ENCODE data around the gene NCF2.

Gene NCF2

GRCh38 chr1:183571678-183572268 is 18.5 kb downstream of the NCF2 start:
- no peak overlapping the region for H3K9ac ChIP-seq (ENCODE audit: low read length)
- no peaks in the 10 kb centered on the region for H3K9me2 ChIP-seq (replicated peaks; ENCODE audit: insufficient read depth, low read length)
- H3K4me3 ChIP-seq (ENCODE audit: insufficient read depth, low read length, poor library complexity, severe bottlenecking), result no peak overlapping the region
- no peaks in the 10 kb centered on the region for H3K79me2 ChIP-seq (ENCODE audit: insufficient read depth, low read length)
- no peak for TF ChIP-seq CTCF (IDR thresholded peaks at IDR 0.05; ENCODE audit: insufficient read depth, low read length, poor library complexity, severe bottlenecking)
- TF ChIP-seq EZH2phosphoT487 (conservative IDR thresholded peaks at IDR 0.05; ENCODE audit: low read length), result no peak
- no peaks in the 10 kb centered on the region for H3K9me3 ChIP-seq (ENCODE audit: insufficient read depth, low read length)
- H3F3A ChIP-seq (ENCODE audit: insufficient read depth), result no peaks in the 10 kb centered on the region
- H3K27ac ChIP-seq (ENCODE audit: low read depth, low read length), result no peak overlapping the region
- H4K20me1 ChIP-seq (ENCODE audit: low read depth, low read length), result no peaks in the 10 kb centered on the region
- no peaks in the 10 kb centered on the region for H3K36me3 ChIP-seq (ENCODE audit: low read length)
- no peaks in the 10 kb centered on the region for H3K27me3 ChIP-seq (ENCODE audit: low read length)
- H2AFZ ChIP-seq (ENCODE audit: low read depth, low read length, severe bottlenecking), result no peak overlapping the region
- H3K4me2 ChIP-seq (ENCODE audit: low read depth, low read length, poor library complexity, severe bottlenecking), result no peak overlapping the region

- Histone ChIP-seq H3K27me3 (ENCODE audit: low read length) (no peaks in the 10 kb centered on the region), H3K36me3 (ENCODE audit: low read length) (no peaks in the 10 kb centered on the region), H3K4me3 (ENCODE audit: insufficient read depth, low read length, poor library complexity, severe bottlenecking) (no peak overlapping the region), H4K20me1 (ENCODE audit: low read depth, low read length) (no peaks in the 10 kb centered on the region), H3K4me2 (ENCODE audit: low read depth, low read length, poor library complexity, severe bottlenecking) (no peak overlapping the region), H3K9me3 (ENCODE audit: insufficient read depth, low read length) (no peaks in the 10 kb centered on the region), H3K27ac (ENCODE audit: low read depth, low read length) (no peak overlapping the region), H2AFZ (ENCODE audit: low read depth, low read length, severe bottlenecking) (no peak overlapping the region), H3K9ac (ENCODE audit: low read length) (no peak overlapping the region), H3F3A (ENCODE audit: insufficient read depth) (no peaks in the 10 kb centered on the region), H3K9me2 (replicated peaks; ENCODE audit: insufficient read depth, low read length) (no peaks in the 10 kb centered on the region), H3K79me2 (ENCODE audit: insufficient read depth, low read length) (no peaks in the 10 kb centered on the region)
- TF ChIP-seq CTCF (IDR thresholded peaks at IDR 0.05; ENCODE audit: insufficient read depth, low read length, poor library complexity, severe bottlenecking) (no peak), EZH2phosphoT487 (conservative IDR thresholded peaks at IDR 0.05; ENCODE audit: low read length) (no peak)
Measured at GRCh38 chr1:183570451-183570850, 19.8 kb downstream of the NCF2 start.

DNA sequence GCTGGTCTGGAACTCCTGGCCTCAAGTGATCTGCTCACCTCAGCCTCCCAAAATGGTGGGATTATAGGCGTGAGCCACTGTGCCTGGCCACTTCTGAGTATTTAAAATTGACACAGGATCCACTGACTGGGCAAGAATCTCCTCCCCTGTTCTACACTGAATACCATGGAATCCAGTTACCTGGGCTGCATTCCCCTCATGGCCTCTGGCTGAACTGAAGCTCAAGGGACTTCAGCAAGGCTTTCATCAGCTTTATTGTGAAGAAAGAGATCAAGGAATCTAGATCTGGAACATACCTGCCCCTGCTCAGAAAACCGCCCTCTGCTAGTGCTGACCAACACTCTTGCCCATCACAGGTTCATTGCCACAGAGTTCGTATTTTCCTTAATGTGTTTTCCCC is 20.5 kb downstream of the NCF2 start:
- H4K20me1 ChIP-seq (ENCODE audit: low read depth, low read length), result no peaks in the 10 kb centered on the region

More for the DNA sequence above, 20.5 kb downstream of the NCF2 start:
- Histone ChIP-seq H3K4me2 (ENCODE audit: low read depth, low read length, poor library complexity, severe bottlenecking) (no peak overlapping the region), H3K27me3 (ENCODE audit: low read length) (no peaks in the 10 kb centered on the region), H3K9me3 (ENCODE audit: insufficient read depth, low read length) (no peaks in the 10 kb centered on the region), H3K79me2 (ENCODE audit: insufficient read depth, low read length) (no peaks in the 10 kb centered on the region), H3F3A (ENCODE audit: insufficient read depth) (no peaks in the 10 kb centered on the region), H3K4me3 (ENCODE audit: insufficient read depth, low read length, poor library complexity, severe bottlenecking) (no peak overlapping the region), H3K9me2 (replicated peaks; ENCODE audit: insufficient read depth, low read length) (no peaks in the 10 kb centered on the region), H3K27ac (ENCODE audit: low read depth, low read length) (no peak overlapping the region), H2AFZ (ENCODE audit: low read depth, low read length, severe bottlenecking) (no peak overlapping the region), H3K36me3 (ENCODE audit: low read length) (no peaks in the 10 kb centered on the region), H3K9ac (ENCODE audit: low read length) (no peak overlapping the region)
- TF ChIP-seq EZH2phosphoT487 (conservative IDR thresholded peaks at IDR 0.05; ENCODE audit: low read length) (no peak), CTCF (IDR thresholded peaks at IDR 0.05; ENCODE audit: insufficient read depth, low read length, poor library complexity, severe bottlenecking) (no peak)

Measured in SU-DHL-6 (cell line).